Iris pigment epithelial cell (primary cell): ENCODE measurements around the gene GABRQ.

Experiments used
- DNase-seq: peaks from one replicate; pipeline ENCODE4 v3.0.0-alpha.2; 2011; ENCODE audit warnings: low read depth

GABRQ gene

GRCh38 chrX:152637649-152638442, at the start of gene GABRQ:
GABRQ (plus strand) TSS chrX:152637895; CDS start chrX:152638203, 308 bp downstream.
- DNase-seq = peak; percentile 39

DNA sequence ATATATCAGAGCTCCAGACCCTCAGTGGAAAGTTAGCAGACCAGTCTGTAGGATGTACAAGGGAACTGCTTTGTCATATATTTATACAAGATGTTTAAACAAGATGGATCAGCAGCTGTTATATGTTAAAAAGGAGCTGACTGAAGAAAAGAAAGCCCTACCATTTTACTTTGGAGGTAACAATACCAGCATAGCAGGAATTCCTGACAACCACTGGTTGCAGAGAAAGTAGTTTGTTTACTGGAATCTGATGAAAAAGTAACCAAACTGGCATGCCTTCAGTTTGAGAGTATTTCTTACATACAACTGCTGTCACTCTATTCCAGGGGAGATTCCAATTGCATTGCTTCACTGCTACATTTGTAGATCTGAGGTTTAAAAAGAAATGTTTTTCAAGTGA, 49.5 kb upstream of the GABRQ start:
- DNase-seq = peak; percentile 5

DNA sequence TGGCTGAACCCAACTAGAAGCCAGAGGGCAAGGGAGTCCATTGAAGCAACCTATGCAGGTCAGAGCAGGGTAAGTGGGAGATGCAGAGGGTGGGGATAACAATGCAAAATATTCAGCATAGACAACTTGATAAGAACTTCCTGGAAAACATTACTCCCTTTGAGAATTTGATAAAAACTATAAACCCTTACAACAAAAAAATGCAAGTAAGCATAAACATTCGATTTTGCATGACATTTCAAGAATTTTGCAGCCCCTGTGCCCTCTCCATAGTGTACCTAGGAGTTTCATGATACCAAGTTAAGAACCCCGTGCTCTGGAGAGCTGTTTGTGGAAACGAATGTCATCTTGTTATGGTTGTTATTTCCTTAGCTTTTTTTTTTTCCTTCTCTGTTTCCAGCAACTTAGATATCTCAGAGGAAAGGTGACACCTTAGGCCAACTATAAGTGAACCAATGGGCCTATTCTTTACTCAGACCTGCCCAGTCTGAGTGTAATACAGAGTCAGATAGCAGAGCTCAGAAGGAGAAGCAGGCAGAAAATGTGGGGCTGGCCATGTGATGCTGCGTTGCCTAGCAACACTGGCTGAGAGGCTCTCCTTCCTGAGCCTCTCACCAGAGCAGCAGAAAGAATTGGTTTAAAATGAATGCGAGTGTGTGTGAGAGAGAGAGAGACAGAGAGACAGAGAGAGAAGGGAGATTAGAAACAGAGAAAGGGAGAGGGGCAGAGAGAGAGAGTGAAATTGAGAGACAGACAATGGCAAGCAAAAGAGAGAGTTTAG, 36.7 kb upstream of the GABRQ start:
- DNase-seq = no peak

DNA sequence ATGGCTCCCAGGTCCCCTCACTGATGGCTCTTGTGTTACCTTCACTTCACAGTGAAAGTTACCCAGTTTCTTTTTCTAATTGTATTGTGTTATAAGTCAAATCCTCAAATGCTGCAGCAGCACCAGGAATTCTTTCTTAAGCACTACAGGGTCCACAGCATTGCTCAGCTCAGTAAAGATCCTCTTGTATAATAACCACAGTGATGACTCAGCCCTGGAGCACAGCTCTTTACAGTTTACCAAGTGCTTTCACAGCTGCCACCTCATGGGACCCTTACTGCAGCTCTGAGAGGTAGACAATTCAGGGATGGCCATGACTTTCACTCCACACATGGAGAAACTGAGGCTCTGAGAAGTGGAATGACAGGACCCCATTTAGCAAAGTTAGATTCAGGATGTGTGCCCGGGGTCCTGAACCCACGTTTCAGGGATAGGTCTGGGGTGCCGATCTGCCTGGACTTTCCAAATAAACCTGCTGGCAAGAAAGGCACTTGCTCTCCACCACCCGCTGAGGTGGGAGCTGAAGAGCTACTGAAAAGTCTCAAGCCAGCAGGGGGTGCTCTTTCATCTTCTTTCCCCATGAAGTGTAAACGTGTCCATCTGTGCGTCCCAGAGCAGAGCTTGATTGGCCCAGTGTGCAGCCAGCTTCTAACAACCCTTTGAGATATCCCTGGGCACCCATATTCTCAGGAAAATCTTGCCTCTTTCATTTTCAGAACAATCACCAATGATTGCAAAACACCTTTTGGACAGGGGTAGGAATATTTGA, 35.7 kb upstream of the GABRQ start:
- DNase-seq = peak; percentile 12

DNA sequence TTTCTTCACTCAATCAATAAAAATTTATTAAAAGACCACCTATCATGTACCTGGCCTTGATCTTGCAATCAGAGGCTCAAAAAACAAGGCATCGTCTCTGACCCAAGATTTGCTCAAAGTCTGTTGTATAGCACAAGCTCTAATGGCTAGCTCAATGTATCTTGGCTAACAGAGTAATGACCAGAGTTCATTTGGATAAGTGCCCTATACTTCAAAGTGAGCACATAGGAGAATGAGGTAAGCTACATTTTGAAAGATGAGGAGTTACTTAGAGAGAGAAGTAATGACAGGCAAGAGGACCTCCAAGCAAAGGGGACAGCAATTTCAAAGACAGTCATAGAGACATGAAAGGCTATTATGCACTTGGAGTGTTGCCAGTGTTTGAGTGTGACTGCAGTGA, 22.9 kb upstream of the GABRQ start:
- no peak for DNase-seq

- no peak for DNase-seq
These were observed 17.8 kb upstream of the GABRQ start for GRCh38 chrX:152619897-152620296.

GRCh38 chrX:152632445-152633097, 5.1 kb upstream of the GABRQ start:
- DNase-seq = peak; percentile 31

GRCh38 chrX:152635941-152636340, 1.8 kb upstream of the GABRQ start:
- DNase-seq = peak; percentile 70

GRCh38 chrX:152638443-152638904, 779 bp downstream of the GABRQ start:
- no peak for DNase-seq

DNA sequence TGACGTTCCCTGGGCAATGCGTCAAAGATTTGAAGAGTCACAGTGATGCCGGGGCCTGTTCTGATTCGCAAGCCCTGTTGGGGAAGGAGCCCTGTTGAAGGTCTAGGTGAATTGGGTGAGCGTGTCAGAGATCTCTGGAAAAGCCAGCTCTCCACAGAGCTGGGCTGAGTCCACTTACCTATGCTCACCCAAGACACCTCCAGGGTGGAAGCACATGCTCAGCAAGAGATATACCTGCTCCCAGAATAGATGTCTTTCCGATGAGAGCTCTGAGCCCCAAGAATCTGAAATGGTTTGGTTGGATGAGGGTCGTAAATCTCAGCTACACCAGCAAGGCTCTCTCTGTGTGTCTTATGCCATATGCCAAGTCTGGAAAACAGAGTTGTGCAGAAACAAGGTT, 1.7 kb downstream of the GABRQ start:
- DNase-seq = no peak

DNA sequence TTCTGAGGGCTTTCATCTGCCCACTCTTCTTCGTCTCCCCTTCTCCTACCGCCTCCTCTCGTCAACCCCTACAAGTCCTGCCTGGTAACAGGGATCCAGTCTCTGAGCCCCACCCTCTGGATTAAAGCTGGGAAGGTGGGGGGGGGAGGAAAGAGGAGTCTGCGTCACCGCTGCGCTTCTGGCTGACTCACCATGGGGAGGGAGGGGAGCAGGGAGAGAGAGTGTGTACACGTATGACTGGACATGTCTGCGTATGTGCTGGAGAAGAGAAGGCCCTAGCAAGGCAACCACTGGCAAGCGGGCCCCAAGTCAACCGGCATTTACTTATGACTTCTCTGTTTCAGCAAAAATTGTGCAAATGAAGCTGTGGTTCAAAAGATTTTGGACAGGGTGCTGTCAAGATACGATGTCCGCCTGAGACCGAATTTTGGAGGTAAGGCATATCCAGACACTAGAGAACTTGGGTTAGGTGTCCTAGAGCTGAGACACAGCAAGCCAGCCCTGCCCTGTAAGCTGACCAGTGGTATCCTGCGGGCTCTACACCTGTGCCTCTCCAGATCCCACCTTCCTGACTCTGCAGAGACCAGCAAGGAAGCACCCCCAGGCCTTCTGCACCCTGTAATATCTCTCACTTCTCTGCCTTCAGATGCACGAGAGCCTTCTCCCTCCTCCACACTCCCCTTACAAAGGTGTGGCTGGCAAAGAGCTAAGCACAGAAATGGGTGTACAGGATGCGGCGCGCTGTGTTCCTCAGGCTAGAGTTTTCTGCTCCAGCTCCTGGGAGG, 2.5 kb downstream of the GABRQ start:
- peak; percentile 7 for DNase-seq

- no peak for DNase-seq
These were observed 3.7 kb downstream of the GABRQ start for GRCh38 chrX:152641256-152641875.

DNA sequence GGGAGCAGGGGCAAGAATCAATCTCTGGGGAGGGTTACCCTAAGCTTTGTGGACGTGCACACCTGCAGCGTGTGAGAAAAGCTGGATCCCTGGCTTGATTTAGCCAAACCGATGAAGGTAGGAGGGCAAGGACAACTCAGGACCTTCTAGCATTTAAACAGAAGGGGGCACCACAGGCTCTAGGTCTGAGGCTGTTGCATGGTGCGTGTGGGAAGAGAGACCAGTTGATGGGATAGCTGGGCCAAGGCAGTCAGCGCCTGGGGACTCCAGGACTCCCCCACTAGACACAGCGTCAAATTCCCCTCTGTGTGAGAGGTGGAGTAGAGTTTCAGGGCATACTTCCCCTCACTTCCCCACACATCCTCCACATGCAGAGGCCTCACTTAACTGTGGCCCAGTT, 4.3 kb downstream of the GABRQ start:
- DNase-seq = peak; percentile 3

- DNase-seq = no peak
These were observed 5.4 kb downstream of the GABRQ start for GRCh38 chrX:152642931-152643564.

GRCh38 chrX:152646961-152647360, 9.3 kb downstream of the GABRQ start:
- DNase-seq = no peak

GRCh38 chrX:152647978-152648377, 10.3 kb downstream of the GABRQ start:
- no peak for DNase-seq

- no peak for DNase-seq
These were observed 14.4 kb downstream of the GABRQ start for GRCh38 chrX:152652060-152652459.

GRCh38 chrX:152652467-152652866, 14.8 kb downstream of the GABRQ start:
- DNase-seq = no peak

DNA sequence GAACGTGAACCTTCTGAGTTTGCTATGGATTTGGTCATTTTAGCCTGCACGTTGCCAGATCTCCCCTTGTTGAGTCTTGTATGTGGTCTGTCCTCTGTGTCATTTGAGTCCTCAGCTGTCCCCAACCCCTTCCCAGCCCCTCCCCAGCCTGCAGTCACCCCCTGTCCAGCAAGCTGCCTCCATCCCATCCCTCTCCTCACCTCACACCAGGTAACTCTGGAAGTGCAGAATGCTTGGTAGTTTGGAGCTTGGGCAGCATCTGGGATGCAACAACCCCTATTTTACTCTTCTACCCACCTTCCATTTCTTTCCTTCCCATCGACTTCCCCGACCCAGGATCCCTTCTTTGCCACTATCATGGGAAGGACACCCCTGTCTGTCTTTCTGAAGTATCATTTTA, 18.4 kb downstream of the GABRQ start:
- DNase-seq = no peak

DNA sequence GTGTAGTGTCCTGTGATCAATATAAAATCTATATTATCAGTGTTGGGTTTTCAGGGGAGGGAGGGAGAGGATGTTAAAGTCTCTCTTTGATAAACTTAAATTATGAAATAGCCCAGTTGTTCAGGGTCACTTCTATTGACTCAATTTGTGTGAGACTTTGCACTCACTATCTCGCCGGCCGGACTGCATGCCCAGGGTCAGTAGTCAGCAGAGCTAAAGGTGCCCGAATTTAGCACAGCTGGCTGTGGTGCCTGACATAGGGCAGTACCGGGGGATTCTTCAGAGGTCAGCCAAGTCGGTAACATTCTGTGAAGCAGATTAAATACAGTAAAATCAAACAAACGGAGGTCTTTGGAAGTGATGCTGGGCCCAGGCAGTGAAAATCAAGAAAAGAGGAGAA, 19.2 kb downstream of the GABRQ start:
- no peak for DNase-seq
